Measurements from ENCODE around the gene ATP9B. TPM values are rescaled to one million over a fixed set of nuclear protein-coding genes. Genes with fewer than 3 reads are reported as not detected.
"Not testable (repeated sequence)": the region's sequence is repeated elsewhere in the genome, so short reads cannot be mapped to it uniquely, and the experiment has no call there.

The ATP9B gene
- polyA plus RNA-seq, 3 donors = 7.2 to 20.3 (median 14.0) TPM

- Histone ChIP-seq H3K27me3 (ENCODE audit: control insufficient read depth in 2 of 2, insufficient read depth in 2 of 2, low read length in 2 of 2) (no peaks in the 10 kb centered on the region), H3K27ac (ENCODE audit: low read depth in 1 of 2, low read length in 2 of 2) (no peak overlapping the region), H3K36me3 (replicated peaks in 1 of 2; ENCODE audit: control insufficient read depth in 1 of 2, insufficient read depth in 2 of 2, low read length in 2 of 2) (peaks cover 16 to 59% of the 10 kb centered on the region in 2 donors), H3K9me3 (replicated peaks in 1 of 2; ENCODE audit: control insufficient read depth in 1 of 2, insufficient read depth in 1 of 2, low read length in 2 of 2) (peaks cover 11 to 12% of the 10 kb centered on the region in 2 donors), H2AFZ (ENCODE audit: insufficient read depth, low read depth, low read length, poor library complexity, severe bottlenecking) (no peak overlapping the region), H3K79me2 (ENCODE audit: insufficient read depth, low read length) (no peaks in the 10 kb centered on the region), H3K9ac (ENCODE audit: insufficient read depth, low read length, poor library complexity, severe bottlenecking) (no peak overlapping the region), H3K4me1 (ENCODE audit: control insufficient read depth in 1 of 2, insufficient read depth in 2 of 2, low read length in 2 of 2) (no peaks in the 10 kb centered on the region), H4K20me1 (ENCODE audit: insufficient read depth, low read length) (no peaks in the 10 kb centered on the region), H3K4me3 (replicated peaks in 1 of 3; ENCODE audit: low read depth in 2 of 3, low read length in 3 of 3) (no peak overlapping the region), H3K4me2 (replicated peaks; ENCODE audit: extremely low read depth, low read length, poor library complexity, severe bottlenecking) (no peak overlapping the region)
- intact Hi-C loops (cut with micrococcal nuclease) = no loop called here
- Mint-ChIP-seq H3K27ac (no peak overlapping the region), H3K9me3 (peaks cover 6 to 15% (median 11%) of the 10 kb centered on the region in 7 donors), H3K36me3 (peaks cover 37 to 65% of the 10 kb centered on the region in 2 donors), H3K27me3 (ENCODE audit: low read depth in 3 of 3) (no peaks in the 10 kb centered on the region), H3K4me1 (no peaks in the 10 kb centered on the region), H3K4me3 (no peak overlapping the region)
- no peak for DNase-seq
- WGBS (ENCODE audit: insufficient coverage) = 94% methylated on average over 25 of the region's 26 CpGs
- no peak for TF ChIP-seq CTCF (IDR thresholded peaks at IDR 0.05)
Measured at GRCh38 chr18:79327199-79327721, 258.1 kb downstream of the ATP9B start.

DNA sequence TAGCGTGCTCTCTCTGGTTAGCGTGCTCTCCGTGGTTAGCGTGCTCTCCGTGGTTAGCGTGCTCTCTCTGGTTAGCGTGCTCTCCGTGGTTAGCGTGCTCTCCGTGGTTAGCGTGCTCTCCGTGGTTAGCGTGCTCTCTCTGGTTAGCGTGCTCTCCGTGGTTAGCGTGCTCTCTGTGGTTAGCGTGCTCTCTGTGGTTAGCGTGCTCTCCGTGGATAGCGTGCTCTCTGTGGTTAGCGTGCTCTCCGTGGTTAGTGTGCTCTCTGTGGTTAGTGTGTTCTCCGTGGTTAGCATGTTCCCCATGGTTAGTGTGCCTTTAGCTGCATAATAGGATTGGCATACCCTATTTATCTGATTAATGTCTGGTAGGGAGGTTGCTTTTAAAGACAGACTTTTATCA, 258.7 kb downstream of the ATP9B start:
- H3K9me3 Mint-ChIP-seq = peaks cover 6 to 15% (median 11%) of the 10 kb centered on the region in 7 donors
- H3K4me1 ChIP-seq (ENCODE audit: control insufficient read depth in 1 of 2, insufficient read depth in 2 of 2, low read length in 2 of 2); intact Hi-C loops (cut with micrococcal nuclease); H3K79me2 ChIP-seq (ENCODE audit: insufficient read depth, low read length); H3K27ac Mint-ChIP-seq; H3K4me2 ChIP-seq (replicated peaks; ENCODE audit: extremely low read depth, low read length, poor library complexity, severe bottlenecking); H4K20me1 ChIP-seq (ENCODE audit: insufficient read depth, low read length); H3K4me1 Mint-ChIP-seq; H3K9ac ChIP-seq (ENCODE audit: insufficient read depth, low read length, poor library complexity, severe bottlenecking); H3K4me3 Mint-ChIP-seq; H3K4me3 ChIP-seq (replicated peaks in 1 of 3; ENCODE audit: low read depth in 2 of 3, low read length in 3 of 3); H2AFZ ChIP-seq (ENCODE audit: insufficient read depth, low read depth, low read length, poor library complexity, severe bottlenecking); DNase-seq; H3K27ac ChIP-seq (ENCODE audit: low read depth in 1 of 2, low read length in 2 of 2); H3K27me3 ChIP-seq (ENCODE audit: control insufficient read depth in 2 of 2, insufficient read depth in 2 of 2, low read length in 2 of 2); H3K27me3 Mint-ChIP-seq (ENCODE audit: low read depth in 3 of 3): not testable (repeated sequence)
- Histone ChIP-seq H3K9me3 (replicated peaks in 1 of 2; ENCODE audit: control insufficient read depth in 1 of 2, insufficient read depth in 1 of 2, low read length in 2 of 2) (peaks cover 11 to 12% of the 10 kb centered on the region in 2 donors), H3K36me3 (replicated peaks in 1 of 2; ENCODE audit: control insufficient read depth in 1 of 2, insufficient read depth in 2 of 2, low read length in 2 of 2) (peaks cover 15 to 60% of the 10 kb centered on the region in 2 donors)
- 99% methylated on average over 14 of the region's 23 CpGs for WGBS (ENCODE audit: insufficient coverage)
- peaks cover 43 to 69% of the 10 kb centered on the region in 2 donors for H3K36me3 Mint-ChIP-seq

Data from CD14-positive monocyte (primary cell).